Gastroesophageal sphincter (tissue), 4 donors: ENCODE results near the gene CTNNA2. TPM values are rescaled to one million over a fixed set of nuclear protein-coding genes. Genes with fewer than 3 reads are reported as not detected.

Experiments used
- ATAC-seq: fragments of 150-250 bp; one replicate; pipeline ENCODE4 v1.9.1; 2016; ENCODE audit warnings: mild to moderate bottlenecking, moderate library complexity
- H3K27ac ChIP-seq, 4 donors: fragments of 200-600 bp; sonication (generic) in 3 of 4; 1 replicate in 3 of 4; 2 replicates in 1 of 4; pipeline ENCODE4 v1.5.1; 2016 to 2019
- H3K27me3 ChIP-seq: fragments of 200-600 bp; sonication (generic); one replicate; pipeline ENCODE4 v1.5.1; 2019
- H3K36me3 ChIP-seq, 2 donors: fragments of 200-600 bp; sonication (generic); one replicate each; pipeline ENCODE4 v1.5.1; 2019; ENCODE audit warnings: control low read depth in 1 of 2
- H3K4me1 ChIP-seq, 3 donors: fragments of 200-600 bp; sonication (generic); 1 replicate in 2 of 3; 2 replicates in 1 of 3; pipeline ENCODE4 v1.5.1; 2016 to 2019; ENCODE audit warnings: control low read depth in 2 of 3
- H3K4me3 ChIP-seq, 2 donors: fragments of 200-600 bp; sonication (generic); one replicate each; pipeline ENCODE4 v1.5.1; 2019; ENCODE audit warnings: mild to moderate bottlenecking in 1 of 2, moderate library complexity in 1 of 2
- H3K9me3 ChIP-seq, 3 donors: fragments of 200-600 bp; sonication (generic); one replicate each; pipeline ENCODE4 v1.5.1; 2017 to 2019; ENCODE audit warnings: control low read depth in 2 of 3
- CTCF ChIP-seq, 4 experiments: fragments of 200-600 bp in 2 of 4; fragments of 450-650 bp in 2 of 4; sonication (generic) in 1 of 4; IDR thresholded peaks; one replicate each; pipeline ENCODE4 v1.5.1; 2017 to 2019; ENCODE audit warnings: antibody characterized with exemption in 4 of 4, mild to moderate bottlenecking in 2 of 4, moderate library complexity in 2 of 4
- EP300 ChIP-seq: sonication (generic); formaldehyde crosslinking; IDR thresholded peaks from one replicate; pipeline ENCODE4 v1.6.1; 2017; ENCODE audit warnings: antibody characterized with exemption, mild to moderate bottlenecking
- POLR2A ChIP-seq, 2 donors: fragments of 450-650 bp; IDR thresholded peaks; one replicate each; pipeline ENCODE4 v1.6.1; 2017; ENCODE audit warnings: antibody characterized with exemption in 2 of 2, mild to moderate bottlenecking in 2 of 2, moderate library complexity in 1 of 2
- POLR2AphosphoS5 ChIP-seq: sonication (generic); formaldehyde crosslinking; IDR thresholded peaks from one replicate; pipeline ENCODE4 v1.6.1; 2017; ENCODE audit warnings: antibody characterized with exemption
- WGBS, 2 donors: methylation state at CpG; one replicate each; pipeline ENCODE4 v1.1.5; 2018; ENCODE audit warnings: low coverage in 1 of 2; 5-methylcytosine and 5-hydroxymethylcytosine counted together
- total RNA-seq, 4 donors: library from RNA; depleted of rRNA; stranded (reverse); fragments of >200 nt; gene quantifications; one replicate each; pipeline ENCODE4 v1.1.0, GENCODE V29; 2016

CTNNA2 gene
- total RNA-seq, 4 donors from 2014 or later = 0.15 to 4.2 (median 0.68) TPM

- TF ChIP-seq POLR2A (IDR thresholded peaks at IDR 0.05) (no peak), CTCF (IDR thresholded peaks at IDR 0.05) (no peak), EP300 (no peak), POLR2AphosphoS5 (no peak)
- Histone ChIP-seq H3K36me3 (no peaks in the 10 kb centered on the region), H3K4me1 (no peaks in the 10 kb centered on the region), H3K4me3 (no peak overlapping the region), H3K27ac (no peak overlapping the region), H3K9me3 (no peaks in the 10 kb centered on the region), H3K27me3 (no peaks in the 10 kb centered on the region)
- ATAC-seq = no peak
- WGBS, 2 donors = 46 to 90% methylated on average over 2 to 4 of the region's 4 CpGs
Observed at GRCh38 chr2:80114812-80115211, 602.0 kb downstream of the CTNNA2 start.

GRCh38 chr2:80117401-80117800 is 604.5 kb downstream of the CTNNA2 start:
- no peaks in the 10 kb centered on the region for H3K4me1 ChIP-seq
- H3K27ac ChIP-seq = no peak overlapping the region
- no peak for ATAC-seq
- no peak overlapping the region for H3K4me3 ChIP-seq
- no peaks in the 10 kb centered on the region for H3K27me3 ChIP-seq
- TF ChIP-seq POLR2A (IDR thresholded peaks at IDR 0.05) (no peak), EP300 (no peak), POLR2AphosphoS5 (no peak), CTCF (IDR thresholded peaks at IDR 0.05) (no peak)
- H3K9me3 ChIP-seq = no peaks in the 10 kb centered on the region
- H3K36me3 ChIP-seq = no peaks in the 10 kb centered on the region

GRCh38 chr2:80120866-80121265 is 608.0 kb downstream of the CTNNA2 start:
- Histone ChIP-seq H3K4me3 (no peak overlapping the region), H3K27me3 (no peaks in the 10 kb centered on the region), H3K4me1 (no peaks in the 10 kb centered on the region), H3K36me3 (no peaks in the 10 kb centered on the region), H3K9me3 (no peaks in the 10 kb centered on the region), H3K27ac (no peak overlapping the region)
- 78 to 88% methylated on average over 3 of the region's 3 CpGs for WGBS, 2 donors
- TF ChIP-seq CTCF (IDR thresholded peaks at IDR 0.05) (no peak), POLR2A (IDR thresholded peaks at IDR 0.05) (no peak), EP300 (no peak), POLR2AphosphoS5 (no peak)
- no peak for ATAC-seq

GRCh38 chr2:80122675-80123074 is 609.8 kb downstream of the CTNNA2 start:
- no peaks in the 10 kb centered on the region for H3K36me3 ChIP-seq
- H3K27ac ChIP-seq = no peak overlapping the region
- no peaks in the 10 kb centered on the region for H3K27me3 ChIP-seq
- no peak for ATAC-seq
- WGBS, 2 donors = 80 to 92% methylated on average over 5 of the region's 5 CpGs
- no peaks in the 10 kb centered on the region for H3K9me3 ChIP-seq
- no peak overlapping the region for H3K4me3 ChIP-seq
- H3K4me1 ChIP-seq = no peaks in the 10 kb centered on the region
- TF ChIP-seq POLR2AphosphoS5 = no peak
- no peak for TF ChIP-seq POLR2A (IDR thresholded peaks at IDR 0.05)
- no peak for TF ChIP-seq EP300
- TF ChIP-seq CTCF (IDR thresholded peaks at IDR 0.05) = no peak

GRCh38 chr2:80126596-80127189 is 613.8 kb downstream of the CTNNA2 start:
- no peaks in the 10 kb centered on the region for H3K4me1 ChIP-seq
- no peak for ATAC-seq
- no peaks in the 10 kb centered on the region for H3K36me3 ChIP-seq
- H3K9me3 ChIP-seq = no peaks in the 10 kb centered on the region
- no peak overlapping the region for H3K4me3 ChIP-seq
- no peak overlapping the region for H3K27ac ChIP-seq
- TF ChIP-seq EP300 (no peak), POLR2A (IDR thresholded peaks at IDR 0.05) (no peak)
- H3K27me3 ChIP-seq = no peaks in the 10 kb centered on the region
- 41 to 67% methylated on average over 1 to 3 of the region's 3 CpGs for WGBS, 2 donors
